Panc1 (cell line): ENCODE data around the gene APBB1IP.

Experiments used
- CTCF ChIP-seq: fragments of 450-650 bp; IDR thresholded peaks from 2 replicates; pipeline ENCODE4 v1.5.1; 2017; ENCODE audit warnings: mild to moderate bottlenecking
- POLR2AphosphoS5 ChIP-seq: IDR thresholded peaks from 2 replicates; pipeline ENCODE4 v1.6.1; 2012; ENCODE audit warnings: mild to moderate bottlenecking, low read depth, low read length, moderate library complexity
- REST ChIP-seq, 2 experiments: IDR thresholded peaks; 2 replicates each; pipeline ENCODE4 v1.6.1; 2011 to 2012; ENCODE audit warnings: low read depth in 2 of 2, control low read depth in 1 of 2, low read length in 1 of 2, mild to moderate bottlenecking in 1 of 2, moderate library complexity in 1 of 2; ENCODE audit not compliant: insufficient read depth in 1 of 2
- SIN3A ChIP-seq: IDR thresholded peaks from 2 replicates; pipeline ENCODE4 v1.6.1; 2012; ENCODE audit warnings: low read depth, mild to moderate bottlenecking, low read length, moderate library complexity, borderline replicate concordance; ENCODE audit not compliant: insufficient read depth
- TCF7L2 ChIP-seq: IDR thresholded peaks from 2 replicates; pipeline ENCODE4 v1.6.1; 2011; ENCODE audit warnings: mild to moderate bottlenecking, low read depth, low read length, inconsistent platforms

- TF ChIP-seq TCF7L2 (no peak), CTCF (no peak), POLR2AphosphoS5 (no peak), REST (IDR thresholded peaks at IDR 0.05; ENCODE audit: insufficient read depth in 1 of 2, low read depth in 2 of 2, low read length in 1 of 2) (no peak), SIN3A (no peak)
Measured at GRCh38 chr10:26505491-26505890, 67.3 kb downstream of the APBB1IP start.
